GOT3 (cell line): ENCODE measurements around the gene SUPV3L1.
"Not testable (repeated sequence)": the region's sequence is repeated elsewhere in the genome, so short reads cannot be mapped to it uniquely, and the experiment has no call there.

Source experiments
- DNase-seq: peaks from one replicate; lab custom pipeline; 2025; ENCODE audit warnings: mixed read lengths; lab: John Stamatoyannopoulos, UW

SUPV3L1 gene

GRCh38 chr10:69179743-69180524 is at the start of gene SUPV3L1:
Gene SUPV3L1 (plus strand): TSS chr10:69180234. CDS start chr10:69180292, 58 bp downstream.
- peak; percentile 86 for DNase-seq

- no peak for DNase-seq
These were observed 49.8 kb upstream of the SUPV3L1 start for GRCh38 chr10:69130251-69130650.

GRCh38 chr10:69139961-69140360 is 40.1 kb upstream of the SUPV3L1 start:
- no peak for DNase-seq

- no peak for DNase-seq
These were observed 38.7 kb upstream of the SUPV3L1 start for GRCh38 chr10:69141304-69141703.

- DNase-seq = not testable (repeated sequence)
These were observed 38.0 kb upstream of the SUPV3L1 start for GRCh38 chr10:69142074-69142473.

- no peak for DNase-seq
These were observed 37.1 kb upstream of the SUPV3L1 start for GRCh38 chr10:69142983-69143382.

GRCh38 chr10:69145329-69145728 is 34.7 kb upstream of the SUPV3L1 start:
- no peak for DNase-seq

GRCh38 chr10:69145864-69146263 is 34.2 kb upstream of the SUPV3L1 start:
- no peak for DNase-seq

- DNase-seq = no peak
These were observed 33.3 kb upstream of the SUPV3L1 start for GRCh38 chr10:69146759-69147158.

GRCh38 chr10:69151984-69152383 is 28.1 kb upstream of the SUPV3L1 start:
- no peak for DNase-seq

- no peak for DNase-seq
These were observed 26.8 kb upstream of the SUPV3L1 start for GRCh38 chr10:69153227-69153626.

- DNase-seq = no peak
These were observed 19.2 kb upstream of the SUPV3L1 start for GRCh38 chr10:69160809-69161241.

GRCh38 chr10:69168493-69168892 is 11.5 kb upstream of the SUPV3L1 start:
- DNase-seq = no peak

- no peak for DNase-seq
These were observed 7.6 kb upstream of the SUPV3L1 start for GRCh38 chr10:69172241-69172982.

GRCh38 chr10:69175326-69175725 is 4.7 kb upstream of the SUPV3L1 start:
- DNase-seq = not testable (repeated sequence)

GRCh38 chr10:69176823-69177222 is 3.2 kb upstream of the SUPV3L1 start:
- no peak for DNase-seq

- no peak for DNase-seq
These were observed 818 bp upstream of the SUPV3L1 start for GRCh38 chr10:69179089-69179742.

- no peak for DNase-seq
These were observed 631 bp downstream of the SUPV3L1 start for GRCh38 chr10:69180525-69181204.

- no peak for DNase-seq
These were observed 1.4 kb downstream of the SUPV3L1 start for GRCh38 chr10:69181433-69181832.

GRCh38 chr10:69182005-69182404 is 2.0 kb downstream of the SUPV3L1 start:
- DNase-seq = no peak

- no peak for DNase-seq
These were observed 6.5 kb downstream of the SUPV3L1 start for GRCh38 chr10:69186524-69186923.

GRCh38 chr10:69201045-69201444 is 21.0 kb downstream of the SUPV3L1 start:
- DNase-seq = no peak
